Heart left ventricle (tissue), 16 donors: ENCODE measurements around the gene KIF5A. TPM values are rescaled to one million over a fixed set of nuclear protein-coding genes. Genes with fewer than 3 reads are reported as not detected.
"Not testable (repeated sequence)": the region's sequence is repeated elsewhere in the genome, so short reads cannot be mapped to it uniquely, and the experiment has no call there.

ENCODE experiments used
- ATAC-seq, 4 donors: fragments of 200-7000 bp; cut with Tn5 transposase; one replicate each; pipeline ENCODE4 v1.9.1; 2020 to 2022; ENCODE audit warnings: moderate library complexity in 4 of 4, mild to moderate bottlenecking in 3 of 4, moderate number of reproducible peaks in 1 of 4
- DNase-seq, 5 donors: peaks; one replicate each; pipeline ENCODE4 v3.0.0-alpha.2; 2020
- H3K27ac ChIP-seq, 12 donors: fragments of 200-600 bp; sonication (generic) in 4 of 12; one replicate each; pipeline versions ENCODE4 v1.5.0 to v1.8.0; 2016 to 2022; ENCODE audit warnings: mild to moderate bottlenecking in 2 of 12
- H3K27me3 ChIP-seq, 9 donors: fragments of 200-600 bp; sonication (generic) in 2 of 9; one replicate each; pipeline versions ENCODE4 v1.5.1 to v1.8.0; 2016 to 2022; ENCODE audit warnings: mild to moderate bottlenecking in 3 of 9
- H3K36me3 ChIP-seq, 9 donors: fragments of 200-600 bp; sonication (generic) in 2 of 9; one replicate each; pipeline versions ENCODE4 v1.5.0 to v1.8.0; 2018 to 2022; ENCODE audit warnings: mild to moderate bottlenecking in 2 of 9
- H3K4me1 ChIP-seq, 12 donors: fragments of 200-600 bp; sonication (generic) in 4 of 12; one replicate each; pipeline versions ENCODE4 v1.5.0 to v1.8.0; 2016 to 2022; ENCODE audit warnings: mild to moderate bottlenecking in 3 of 12
- H3K4me3 ChIP-seq, 12 donors: fragments of 200-600 bp; sonication (generic) in 4 of 12; one replicate each; pipeline versions ENCODE4 v1.5.0 to v1.8.0; 2017 to 2022; ENCODE audit warnings: mild to moderate bottlenecking in 9 of 12, moderate library complexity in 4 of 12
- H3K9me3 ChIP-seq, 12 donors: fragments of 200-600 bp; sonication (generic) in 4 of 12; one replicate each; pipeline versions ENCODE4 v1.5.0 to v1.8.0; 2016 to 2022; ENCODE audit warnings: mild to moderate bottlenecking in 1 of 12
- CTCF ChIP-seq, 12 donors: fragments of 200-600 bp; sonication (generic) in 4 of 12; IDR thresholded peaks; one replicate each; pipeline versions ENCODE4 v1.5.0 to v1.8.0; 2018 to 2022; ENCODE audit warnings: antibody characterized with exemption in 12 of 12, mild to moderate bottlenecking in 5 of 12
- POLR2A ChIP-seq, 2 donors: fragments of 450-650 bp; IDR thresholded peaks; one replicate each; pipeline ENCODE4 v1.6.1; 2017; ENCODE audit warnings: antibody characterized with exemption in 2 of 2, mild to moderate bottlenecking in 2 of 2, moderate library complexity in 2 of 2
- WGBS, 4 donors: extraction: QIAGEN DNeasy Blood & Tissue Kit in 2 of 4; methylation state at CpG; one replicate each; pipeline versions ENCODE4 v1.1.5 to v1.1.7; 2013 to 2018; 5-methylcytosine and 5-hydroxymethylcytosine counted together
- intact Hi-C, 10 donors: fragments of 100-400 bp; cut with DNase I; formaldehyde crosslinking; loops; one replicate each; pipeline versions ENCODE4 v1.11.1 to v1.14.2; 2022
- polyA plus RNA-seq, 2 donors: library from polyadenylated mRNA; stranded (reverse); fragments of 200-250 nt; gene quantifications; one replicate each; pipeline ENCODE4 v1.2.3, GENCODE V29; 2013
- total RNA-seq, 9 donors: library from RNA; depleted of rRNA in 2 of 9; stranded (reverse); fragments of >200 nt in 2 of 9; fragmentation: NEBNext Ultra II Directional in 3 of 9; extraction: Animal tissue kit (Norgen Biotek cat#: 25700) in 3 of 9; gene quantifications; one replicate each; pipeline versions ENCODE4 v1.1.0 to v1.2.4, GENCODE V29; 2016 to 2023
- donor health status: ischemic (EF 13 %, LVEDD 7.1; RV severe dilation, severe dysfunction).
- donor health status: healthy with polysubstance abuse.
- donor health status: DM: no; HTN: yes; CAD: no.
- donor health status: DM: no; HTN: no; CAD: no.
- donor health status: ischemic (EF 25% LVEDD 6.9; RV normal size, moderate dysfunction).
- donor health status: ischemic (EF 25% LVEDD 5.7; RV mildly dilated, moderate dysfunction).
- donor health status: healthy.
- donor health status: DM: yes; HTN: yes; CAD: no.
- donor health status: ischemic (EF 35%, LVEDD 5.7; RV mildly dilated, moderate dysfunction).
- donor health status: nonischemic (EF 11% LVEDD 7.7; RV severe dilation, severe dysfunction).
- donor health status: DM: yes; HTN: yes; CAD: no.
- donor health status: PGD.
- donor health status: ischemic (EF 29% LVEDD 5.4; RV normal size, mild dysfunction).
- donor health status: nonischemic (EF 23%, LVEDD 6.1; RV moderate dilation, normal function).

Gene KIF5A
- total and polyA plus RNA-seq, 11 donors = 0.06 to 0.31 (median 0.14) TPM; not detected in 3

GRCh38 chr12:57511161-57511560, 38.7 kb upstream of the KIF5A start:
- no peaks in the 10 kb centered on the region for H3K9me3 ChIP-seq
- H3K27me3 ChIP-seq = no peaks in the 10 kb centered on the region
- TF ChIP-seq CTCF (IDR thresholded peaks at IDR 0.05) (no peak), POLR2A (IDR thresholded peaks at IDR 0.05) (no peak)
- no peak overlapping the region for H3K4me3 ChIP-seq
- DNase-seq (no peak), ATAC-seq (no peak)
- peaks cover 0 to 19% (median 0%) of the 10 kb centered on the region in 12 donors for H3K4me1 ChIP-seq
- intact Hi-C loops = no loop called here
- peaks cover 3 to 81% (median 77%) of the 10 kb centered on the region in 9 donors for H3K36me3 ChIP-seq
- WGBS, 4 donors = 96 to 99% (median 97%) methylated on average over 4 of the region's 4 CpGs
- no peak overlapping the region for H3K27ac ChIP-seq

DNA sequence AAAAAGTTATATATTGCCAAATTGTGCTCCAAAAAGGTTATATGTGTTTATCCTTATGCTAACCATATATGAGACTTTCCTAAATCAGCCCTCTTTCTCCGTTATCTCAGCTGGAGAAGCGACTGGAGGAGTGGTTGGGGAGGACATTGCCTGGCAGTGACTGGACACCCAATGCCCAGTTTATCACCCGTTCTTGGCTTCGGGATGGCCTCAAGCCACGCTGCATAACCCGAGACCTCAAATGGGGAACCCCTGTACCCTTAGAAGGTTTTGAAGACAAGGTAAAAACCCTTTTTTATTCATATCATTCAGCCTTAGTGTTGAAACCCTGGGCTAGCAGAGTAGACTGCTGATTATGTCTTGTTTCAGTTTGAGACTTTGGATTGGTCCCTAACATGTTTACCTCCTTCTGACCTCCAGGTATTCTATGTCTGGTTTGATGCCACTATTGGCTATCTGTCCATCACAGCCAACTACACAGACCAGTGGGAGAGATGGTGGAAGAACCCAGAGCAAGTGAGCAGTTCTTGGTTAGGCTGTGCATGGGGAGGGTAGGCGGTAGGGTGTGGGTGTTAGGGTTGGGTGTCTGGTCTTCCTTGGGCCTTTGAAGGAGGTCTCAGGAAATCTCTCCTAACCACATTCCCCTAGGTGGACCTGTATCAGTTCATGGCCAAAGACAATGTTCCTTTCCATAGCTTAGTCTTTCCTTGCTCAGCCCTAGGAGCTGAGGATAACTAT, 38.1 kb upstream of the KIF5A start:
- H3K36me3 ChIP-seq = peaks cover 3 to 82% (median 78%) of the 10 kb centered on the region in 9 donors
- H3K27me3 ChIP-seq = no peaks in the 10 kb centered on the region
- H3K4me3 ChIP-seq = no peak overlapping the region
- no peaks in the 10 kb centered on the region for H3K9me3 ChIP-seq
- peaks cover 0 to 24% (median 1%) of the 10 kb centered on the region in 12 donors for H3K4me1 ChIP-seq
- TF ChIP-seq POLR2A (IDR thresholded peaks at IDR 0.05) (no peak), CTCF (IDR thresholded peaks at IDR 0.05) (no peak)
- DNase-seq (no peak), ATAC-seq (peak in 1 of 4 donors; percentile 29)
- intact Hi-C loops = loop anchor here in 1 of 10 donors (2.0 kb wide), 1 partner anchor 23 kb away; the partner anchor contains the start of gene MARS1
- WGBS, 4 donors = 93 to 99% (median 98%) methylated on average over 6 to 7 of the region's 7 CpGs
- H3K27ac ChIP-seq = no peak overlapping the region

GRCh38 chr12:57512665-57513064, 37.2 kb upstream of the KIF5A start:
- H3K27ac ChIP-seq = no peak overlapping the region
- peaks cover 0 to 34% (median 9%) of the 10 kb centered on the region in 12 donors for H3K4me1 ChIP-seq
- TF ChIP-seq POLR2A (IDR thresholded peaks at IDR 0.05) = no peak
- no peak for TF ChIP-seq CTCF (IDR thresholded peaks at IDR 0.05)
- WGBS, 4 donors = 78 to 82% (median 81%) methylated on average over 6 of the region's 6 CpGs
- intact Hi-C loops = loop anchor here in 1 of 10 donors (2.0 kb wide), 1 partner anchor 24 kb away; the partner anchor contains the start of gene MARS1
- ATAC-seq (no peak), DNase-seq (no peak)
- H3K36me3 ChIP-seq = peaks cover 3 to 91% (median 87%) of the 10 kb centered on the region in 9 donors
- no peaks in the 10 kb centered on the region for H3K27me3 ChIP-seq
- no peaks in the 10 kb centered on the region for H3K9me3 ChIP-seq
- no peak overlapping the region for H3K4me3 ChIP-seq

DNA sequence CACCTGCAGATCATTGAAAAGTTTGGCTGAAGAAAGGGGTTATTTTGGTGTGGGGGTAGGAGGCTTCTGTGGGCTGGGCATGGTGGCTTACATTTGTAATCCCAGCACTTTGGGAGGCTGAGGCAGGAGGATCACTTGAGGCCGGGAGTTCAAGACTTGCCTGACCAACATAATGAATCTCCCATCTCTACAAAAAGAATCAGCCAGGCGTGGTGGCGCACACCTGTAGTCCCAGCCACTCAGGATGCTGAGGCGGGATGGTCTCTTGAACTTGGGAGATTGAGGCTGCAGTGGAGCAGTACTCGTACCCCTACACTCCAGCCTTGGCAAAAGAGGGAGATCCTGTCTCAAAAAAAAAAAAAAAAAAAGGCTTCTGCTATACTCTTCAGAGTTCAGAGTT, 36.6 kb upstream of the KIF5A start:
- intact Hi-C loops = loop anchor here in 1 of 10 donors (2.0 kb wide), 1 partner anchor 24 kb away; the partner anchor contains the start of gene MARS1
- Histone ChIP-seq H3K9me3 (no peaks in the 10 kb centered on the region), H3K27me3 (no peaks in the 10 kb centered on the region), H3K27ac (no peak overlapping the region), H3K4me3 (no peak overlapping the region), H3K36me3 (peaks cover 3 to 97% (median 90%) of the 10 kb centered on the region in 9 donors), H3K4me1 (peaks cover 0 to 38% (median 13%) of the 10 kb centered on the region in 12 donors)
- TF ChIP-seq CTCF (IDR thresholded peaks at IDR 0.05) = no peak
- TF ChIP-seq POLR2A (IDR thresholded peaks at IDR 0.05) = no peak
- 89 to 99% (median 97%) methylated on average over 5 of the region's 5 CpGs for WGBS, 4 donors
- DNase-seq (no peak), ATAC-seq (no peak)

- WGBS, 4 donors = 92 to 95% (median 94%) methylated on average over 6 of the region's 6 CpGs
- not testable (repeated sequence) for DNase-seq, H3K27me3 ChIP-seq, H3K9me3 ChIP-seq, ATAC-seq, H3K27ac ChIP-seq, H3K4me3 ChIP-seq
- peaks cover 0 to 43% (median 18%) of the 10 kb centered on the region in 12 donors for H3K4me1 ChIP-seq
- intact Hi-C loops = loop anchor here in 1 of 10 donors (2.0 kb wide), 1 partner anchor 25 kb away; the partner anchor contains the start of gene MARS1
- peaks cover 3 to 100% (median 90%) of the 10 kb centered on the region in 9 donors for H3K36me3 ChIP-seq
Observed at GRCh38 chr12:57513677-57514076, 36.2 kb upstream of the KIF5A start.

DNA sequence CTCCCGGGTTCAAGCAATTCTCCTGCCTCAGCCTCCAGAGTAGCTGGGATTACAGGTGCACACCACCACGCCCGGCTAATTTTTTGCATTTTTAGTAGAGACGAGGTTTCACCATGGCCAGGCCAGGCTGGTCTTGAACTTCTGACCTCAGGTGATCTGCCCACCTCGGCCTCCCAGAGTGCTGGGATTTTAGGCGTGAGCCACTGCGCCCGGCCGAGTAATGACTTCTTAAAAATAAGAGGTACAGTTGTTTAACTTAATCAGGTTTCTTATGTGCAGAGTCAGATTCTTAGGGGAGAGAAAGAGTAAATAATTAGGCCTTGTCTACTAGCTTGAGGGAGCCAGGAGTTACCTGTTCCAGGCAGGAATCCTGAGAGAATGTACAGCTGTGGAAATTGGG, 35.6 kb upstream of the KIF5A start:
- H3K27ac ChIP-seq = peak overlapping the region in 1 of 12 donors; percentile 41
- intact Hi-C loops, ATAC-seq, H3K9me3 ChIP-seq, H3K4me3 ChIP-seq, DNase-seq, H3K27me3 ChIP-seq: not testable (repeated sequence)
- peaks cover 0 to 48% (median 23%) of the 10 kb centered on the region in 12 donors for H3K4me1 ChIP-seq
- H3K36me3 ChIP-seq = peaks cover 3 to 99% (median 86%) of the 10 kb centered on the region in 9 donors
- WGBS, 4 donors = 87 to 95% (median 93%) methylated on average over 9 of the region's 9 CpGs
